KMS-11 (cell line): ENCODE measurements around the gene SYNDIG1.

Experiments used
- H2AFZ ChIP-seq: fragments of 200-600 bp; sonication (generic); 2 replicates; pipeline ENCODE4 v1.6.1; 2016; ENCODE audit warnings: antibody characterized with exemption, mixed run types, low read depth
- H3K27ac ChIP-seq: fragments of 200-600 bp; sonication (generic); 2 replicates; pipeline ENCODE4 v1.6.1; 2016; ENCODE audit warnings: mild to moderate bottlenecking, mixed run types
- H3K27me3 ChIP-seq: fragments of 200-600 bp; sonication (generic); 2 replicates; pipeline ENCODE4 v1.6.1; 2017; ENCODE audit warnings: mild to moderate bottlenecking, low read depth, mixed run types, moderate library complexity; ENCODE audit not compliant: insufficient read depth
- H3K36me3 ChIP-seq: fragments of 200-600 bp; sonication (generic); 2 replicates; pipeline ENCODE4 v1.6.1; 2017; ENCODE audit warnings: mild to moderate bottlenecking, mixed run types; ENCODE audit not compliant: insufficient read depth
- H3K4me1 ChIP-seq: fragments of 200-600 bp; sonication (generic); 2 replicates; pipeline ENCODE4 v1.6.1; 2016; ENCODE audit warnings: mild to moderate bottlenecking, low read depth, mixed run types; ENCODE audit not compliant: poor library complexity, severe bottlenecking
- H3K4me2 ChIP-seq: fragments of 200-600 bp; sonication (generic); 2 replicates; pipeline ENCODE4 v1.7.0; 2016; ENCODE audit warnings: mild to moderate bottlenecking, mixed run types
- H3K4me3 ChIP-seq: fragments of 200-600 bp; sonication (generic); IDR thresholded peaks from 2 replicates; pipeline ENCODE4 v1.6.1; 2017; ENCODE audit warnings: low read depth, low read length, mixed read lengths; ENCODE audit not compliant: insufficient read depth
- H3K79me2 ChIP-seq: fragments of 200-600 bp; sonication (generic); 2 replicates; pipeline ENCODE4 v1.6.1; 2016; ENCODE audit warnings: low read depth, mixed run types; ENCODE audit not compliant: insufficient read depth
- H3K9ac ChIP-seq: fragments of 200-600 bp; sonication (generic); 2 replicates; pipeline ENCODE4 v1.6.1; 2016; ENCODE audit warnings: mild to moderate bottlenecking, mixed run types
- H4K20me1 ChIP-seq: fragments of 200-600 bp; sonication (generic); 2 replicates; pipeline ENCODE4 v1.6.1; 2016; ENCODE audit warnings: mild to moderate bottlenecking, mixed run types; ENCODE audit not compliant: insufficient read depth
- CTCF ChIP-seq: fragments of 200-600 bp; sonication (generic); conservative IDR thresholded peaks from 2 replicates; pipeline ENCODE4 v1.6.1; 2017; ENCODE audit warnings: low read depth, mild to moderate bottlenecking, antibody characterized with exemption, low read length, moderate library complexity, mixed read lengths

SYNDIG1 gene

GRCh38 chr20:24521032-24521431 is 51.6 kb downstream of the SYNDIG1 start:
- H3K4me3 ChIP-seq, result no peak overlapping the region
- H3K27me3 ChIP-seq, result no peaks in the 10 kb centered on the region
- no peak overlapping the region for H2AFZ ChIP-seq
- no peak for TF ChIP-seq CTCF
- H4K20me1 ChIP-seq, result no peaks in the 10 kb centered on the region
- H3K9ac ChIP-seq, result no peak overlapping the region
- H3K4me1 ChIP-seq, result no peaks in the 10 kb centered on the region
- H3K79me2 ChIP-seq, result no peaks in the 10 kb centered on the region; the same call in 1 of the 2 replicates
- no peaks in the 10 kb centered on the region for H3K36me3 ChIP-seq
- no peak overlapping the region for H3K27ac ChIP-seq
- no peak overlapping the region for H3K4me2 ChIP-seq

- Histone ChIP-seq H3K27me3 (no peaks in the 10 kb centered on the region), H2AFZ (no peak overlapping the region), H3K4me2 (no peak overlapping the region), H3K9ac (no peak overlapping the region), H3K4me1 (no peaks in the 10 kb centered on the region), H3K27ac (no peak overlapping the region), H3K4me3 (no peak overlapping the region), H3K36me3 (no peaks in the 10 kb centered on the region), H4K20me1 (no peaks in the 10 kb centered on the region), H3K79me2 (no peaks in the 10 kb centered on the region; the same call in 1 of the 2 replicates)
- no peak for TF ChIP-seq CTCF
These were observed 53.3 kb downstream of the SYNDIG1 start for GRCh38 chr20:24522452-24523330.

GRCh38 chr20:24523661-24524060 is 54.2 kb downstream of the SYNDIG1 start:
- Histone ChIP-seq H4K20me1 (no peaks in the 10 kb centered on the region), H3K4me3 (no peak overlapping the region), H3K27me3 (no peaks in the 10 kb centered on the region), H3K9ac (no peak overlapping the region), H3K4me2 (no peak overlapping the region), H3K27ac (no peak overlapping the region), H3K79me2 (no peaks in the 10 kb centered on the region; the same call in 1 of the 2 replicates), H2AFZ (no peak overlapping the region), H3K36me3 (no peaks in the 10 kb centered on the region), H3K4me1 (no peaks in the 10 kb centered on the region)
- TF ChIP-seq CTCF, result no peak

- H3K27ac ChIP-seq, result no peak overlapping the region
- H3K4me2 ChIP-seq, result no peak overlapping the region
- TF ChIP-seq CTCF, result no peak
- H3K27me3 ChIP-seq, result no peaks in the 10 kb centered on the region
- no peaks in the 10 kb centered on the region for H4K20me1 ChIP-seq
- H3K9ac ChIP-seq, result no peak overlapping the region
- H3K79me2 ChIP-seq, result peaks cover 5% of the 10 kb centered on the region
- no peak overlapping the region for H2AFZ ChIP-seq
- no peaks in the 10 kb centered on the region for H3K36me3 ChIP-seq
- no peaks in the 10 kb centered on the region for H3K4me1 ChIP-seq
- H3K4me3 ChIP-seq, result no peak overlapping the region
These were observed 59.3 kb downstream of the SYNDIG1 start for GRCh38 chr20:24528583-24529368.
